ENCODE data around the gene PI4KA.

GRCh38 chr22:20834725-20835124 lies 23.9 kb downstream of the PI4KA start:
- TF ChIP-seq SPI1 (IDR thresholded peaks at IDR 0.05; ENCODE audit: borderline replicate concordance, low read depth) (no peak), CTCF (IDR thresholded peaks at IDR 0.05; ENCODE audit: insufficient read depth, low read length) (no peak), REST (IDR thresholded peaks at IDR 0.05; ENCODE audit: insufficient replicate concordance, low read depth) (no peak)

Measured in HL-60 (cell line).